ENCODE data around the gene VSX2.

DNA sequence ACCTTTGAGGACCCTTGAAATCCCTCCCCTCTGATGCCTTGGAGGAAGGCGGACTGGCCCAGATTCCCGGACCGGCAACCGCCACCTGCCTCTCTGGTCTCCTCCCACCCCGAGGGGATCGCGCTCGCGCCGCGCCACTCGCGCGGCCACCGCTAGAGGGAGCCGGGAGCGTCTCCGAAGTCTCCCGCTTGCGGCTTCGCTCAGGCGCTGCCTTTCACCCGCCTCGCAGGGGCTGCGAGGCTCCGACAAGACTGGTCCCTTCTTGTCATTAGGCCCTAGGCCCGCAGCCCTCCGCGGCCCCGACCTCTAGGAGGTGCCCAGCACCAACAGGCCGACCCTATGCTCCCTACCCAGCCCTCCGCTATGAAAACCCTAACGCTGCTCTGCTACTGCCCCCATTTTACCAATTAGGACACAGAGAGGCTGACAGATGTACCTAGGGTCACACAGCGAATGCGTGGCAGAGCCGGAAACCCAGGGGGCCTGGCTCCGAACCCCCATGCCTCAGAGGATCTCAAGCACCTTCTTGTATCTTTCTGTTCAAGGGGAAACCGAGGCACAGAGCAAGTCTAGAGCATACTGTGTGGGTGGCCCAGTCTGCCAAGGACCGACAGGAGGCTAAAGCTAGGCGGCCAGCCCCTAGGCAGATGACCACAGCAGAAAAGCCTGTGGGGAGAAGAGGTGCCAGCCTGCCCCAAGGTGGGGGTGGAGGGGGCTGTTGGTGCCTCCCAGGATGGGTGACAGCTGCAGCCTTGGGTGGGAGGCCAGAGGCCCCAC is 21.4 kb upstream of the VSX2 start:
- TF ChIP-seq, protein P1, sequence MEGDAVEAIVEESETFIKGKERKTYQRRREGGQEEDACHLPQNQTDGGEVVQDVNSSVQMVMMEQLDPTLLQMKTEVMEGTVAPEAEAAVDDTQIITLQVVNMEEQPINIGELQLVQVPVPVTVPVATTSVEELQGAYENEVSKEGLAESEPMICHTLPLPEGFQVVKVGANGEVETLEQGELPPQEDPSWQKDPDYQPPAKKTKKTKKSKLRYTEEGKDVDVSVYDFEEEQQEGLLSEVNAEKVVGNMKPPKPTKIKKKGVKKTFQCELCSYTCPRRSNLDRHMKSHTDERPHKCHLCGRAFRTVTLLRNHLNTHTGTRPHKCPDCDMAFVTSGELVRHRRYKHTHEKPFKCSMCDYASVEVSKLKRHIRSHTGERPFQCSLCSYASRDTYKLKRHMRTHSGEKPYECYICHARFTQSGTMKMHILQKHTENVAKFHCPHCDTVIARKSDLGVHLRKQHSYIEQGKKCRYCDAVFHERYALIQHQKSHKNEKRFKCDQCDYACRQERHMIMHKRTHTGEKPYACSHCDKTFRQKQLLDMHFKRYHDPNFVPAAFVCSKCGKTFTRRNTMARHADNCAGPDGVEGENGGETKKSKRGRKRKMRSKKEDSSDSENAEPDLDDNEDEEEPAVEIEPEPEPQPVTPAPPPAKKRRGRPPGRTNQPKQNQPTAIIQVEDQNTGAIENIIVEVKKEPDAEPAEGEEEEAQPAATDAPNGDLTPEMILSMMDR (IDR thresholded peaks at IDR 0.05): peak; percentile 64 to 78 (median 71)
- no peak for TF ChIP-seq POLR2A (IDR thresholded peaks at IDR 0.05)
